Fibroblast of lung (primary cell): ENCODE results near the gene ANKRD44. TPM values are rescaled to one million over a fixed set of nuclear protein-coding genes. Genes with fewer than 3 reads are reported as not detected.

Experiments used
- DNase-seq, 2 donors: peaks; one replicate each; pipeline versions ENCODE4 v3.0.0 to v3.0.0-alpha.2; 2010; ENCODE audit warnings: low read depth in 2 of 2
- H2AFZ ChIP-seq: 2 replicates; pipeline ENCODE4 v1.5.1; 2012; ENCODE audit warnings: low read length, control low read depth, inconsistent platforms
- H3K27ac ChIP-seq: 2 replicates; pipeline ENCODE4 v1.5.1; 2011; ENCODE audit warnings: low read length, control low read depth; ENCODE audit not compliant: insufficient read depth
- H3K27me3 ChIP-seq: 2 replicates; pipeline ENCODE4 v1.5.1; 2011; ENCODE audit warnings: mild to moderate bottlenecking, low read length; ENCODE audit not compliant: control insufficient read depth, insufficient read depth
- H3K36me3 ChIP-seq: 2 replicates; pipeline ENCODE4 v1.5.1; 2011; ENCODE audit warnings: low read length; ENCODE audit not compliant: control insufficient read depth, insufficient read depth
- H3K4me1 ChIP-seq: 2 replicates; pipeline ENCODE4 v1.5.1; 2011; ENCODE audit warnings: low read length; ENCODE audit not compliant: control insufficient read depth, insufficient read depth; ENCODE audit errors: extremely low read depth
- H3K4me2 ChIP-seq: 2 replicates; pipeline ENCODE4 v1.5.1; 2011; ENCODE audit warnings: low read length, control low read depth; ENCODE audit not compliant: insufficient read depth; ENCODE audit errors: extremely low read depth
- H3K4me3 ChIP-seq, 4 experiments: fragments of 200-600 bp in 1 of 4; sonication (generic) in 1 of 4; replicated peaks in 1 of 4; 2 replicates each; pipeline ENCODE4 v1.5.1; 2011 to 2016; ENCODE audit warnings: low read length in 4 of 4, low read depth in 3 of 4, mild to moderate bottlenecking in 3 of 4, control low read depth in 2 of 4, inconsistent platforms in 1 of 4, mixed read lengths in 1 of 4; ENCODE audit not compliant: insufficient read depth in 1 of 4; ENCODE audit errors: control extremely low read depth in 1 of 4
- H3K79me2 ChIP-seq: 2 replicates; pipeline ENCODE4 v1.5.1; 2012; ENCODE audit warnings: mild to moderate bottlenecking, low read length, inconsistent platforms; ENCODE audit not compliant: control insufficient read depth, insufficient read depth
- H3K9ac ChIP-seq: 2 replicates; pipeline ENCODE4 v1.5.1; 2011; ENCODE audit warnings: mild to moderate bottlenecking, low read length, control low read depth; ENCODE audit not compliant: insufficient read depth
- H3K9me3 ChIP-seq: 2 replicates; pipeline ENCODE4 v1.5.1; 2012; ENCODE audit warnings: low read depth, low read length; ENCODE audit not compliant: control insufficient read depth, insufficient read depth
- H4K20me1 ChIP-seq: 2 replicates; pipeline ENCODE4 v1.5.1; 2011; ENCODE audit warnings: low read length; ENCODE audit not compliant: control insufficient read depth, insufficient read depth; ENCODE audit errors: extremely low read depth
- CTCF ChIP-seq, 2 donors: IDR thresholded peaks in 1 of 2; conservative IDR thresholded peaks in 1 of 2; 1 replicate in 1 of 2; 2 replicates in 1 of 2; pipeline ENCODE4 v1.5.1; 2011 to 2012; ENCODE audit warnings: low read length in 2 of 2, control low read depth in 1 of 2, inconsistent platforms in 1 of 2, low read depth in 1 of 2, mild to moderate bottlenecking in 1 of 2
- EZH2 ChIP-seq: IDR thresholded peaks from 2 replicates; pipeline ENCODE4 v1.5.1; 2012; ENCODE audit warnings: low read length, control low read depth, mild to moderate bottlenecking; ENCODE audit errors: missing control alignments
- polyA plus RNA-seq, 2 donors: library from polyadenylated mRNA; depleted of rRNA in 1 of 2; stranded (reverse) in 1 of 2; unstranded in 1 of 2; fragments of >200 nt; gene quantifications; 2 replicates each; pipeline ENCODE4 v1.2.1, GENCODE V29; 2011 to 2012; ENCODE audit warnings: missing spikeins in 1 of 2
- total RNA-seq: library from RNA; depleted of rRNA; stranded (reverse); fragments of >200 nt; gene quantifications from 2 replicates; pipeline ENCODE4 v1.2.1, GENCODE V29; 2014

Gene ANKRD44
- total and polyA plus RNA-seq, 2 donors (not counting 1 experiment from before 2014, with no cell fraction given), result 7.6 to 9.7 TPM

- no peak overlapping the region for H3K4me3 ChIP-seq
- no peak for TF ChIP-seq CTCF (conservative IDR thresholded peaks at IDR 0.05 in 1 of 2, IDR thresholded peaks at IDR 0.05 in 1 of 2; ENCODE audit: low read depth in 1 of 2, low read length in 2 of 2)
- no peak for TF ChIP-seq EZH2
- H4K20me1 ChIP-seq, result no peaks in the 10 kb centered on the region
- no peak overlapping the region for H3K27ac ChIP-seq
- no peak overlapping the region for H3K4me2 ChIP-seq
- DNase-seq, result no peak
- no peaks in the 10 kb centered on the region for H3K79me2 ChIP-seq
- H2AFZ ChIP-seq, result no peak overlapping the region
- H3K36me3 ChIP-seq, result no peaks in the 10 kb centered on the region
- H3K9me3 ChIP-seq, result no peaks in the 10 kb centered on the region
- peaks cover 8% of the 10 kb centered on the region for H3K4me1 ChIP-seq
- H3K27me3 ChIP-seq, result no peaks in the 10 kb centered on the region
- no peak overlapping the region for H3K9ac ChIP-seq
Observed at GRCh38 chr2:197297266-197297665, 13.3 kb downstream of the ANKRD44 start.

- TF ChIP-seq EZH2 (no peak), CTCF (conservative IDR thresholded peaks at IDR 0.05 in 1 of 2, IDR thresholded peaks at IDR 0.05 in 1 of 2; ENCODE audit: low read depth in 1 of 2, low read length in 2 of 2) (no peak)
- H2AFZ ChIP-seq, result no peak overlapping the region
- H3K9ac ChIP-seq, result no peak overlapping the region
- H3K4me1 ChIP-seq, result peaks cover 8% of the 10 kb centered on the region
- no peaks in the 10 kb centered on the region for H3K79me2 ChIP-seq
- no peak overlapping the region for H3K4me2 ChIP-seq
- H3K27me3 ChIP-seq, result no peaks in the 10 kb centered on the region
- H3K9me3 ChIP-seq, result no peaks in the 10 kb centered on the region
- H4K20me1 ChIP-seq, result no peaks in the 10 kb centered on the region
- no peak overlapping the region for H3K27ac ChIP-seq
- no peak for DNase-seq
- H3K4me3 ChIP-seq, result no peak overlapping the region
- no peaks in the 10 kb centered on the region for H3K36me3 ChIP-seq
Observed at GRCh38 chr2:197296835-197297234, 13.7 kb downstream of the ANKRD44 start.

GRCh38 chr2:197294260-197294659 lies 16.3 kb downstream of the ANKRD44 start:
- no peaks in the 10 kb centered on the region for H4K20me1 ChIP-seq
- no peaks in the 10 kb centered on the region for H3K79me2 ChIP-seq
- peaks cover 8% of the 10 kb centered on the region for H3K4me1 ChIP-seq
- H3K4me3 ChIP-seq, result no peak overlapping the region
- peak overlapping the region; percentile 15 for H2AFZ ChIP-seq
- no peaks in the 10 kb centered on the region for H3K9me3 ChIP-seq
- no peak overlapping the region for H3K9ac ChIP-seq
- DNase-seq, result no peak
- no peak overlapping the region for H3K4me2 ChIP-seq
- TF ChIP-seq EZH2 (no peak), CTCF (conservative IDR thresholded peaks at IDR 0.05 in 1 of 2, IDR thresholded peaks at IDR 0.05 in 1 of 2; ENCODE audit: low read depth in 1 of 2, low read length in 2 of 2) (no peak)
- no peaks in the 10 kb centered on the region for H3K36me3 ChIP-seq
- H3K27me3 ChIP-seq, result no peaks in the 10 kb centered on the region
- H3K27ac ChIP-seq, result no peak overlapping the region
